H1 (cell line): ENCODE data around the gene TLR4. TPM values are rescaled to one million over a fixed set of nuclear protein-coding genes. Genes with fewer than 3 reads are reported as not detected.

Source experiments
- CTCF ChIA-PET: fragments of 300-600 bp; sonication (Branson Sonifier 250); formaldehyde crosslinking; loops from one replicate; lab custom pipeline; 2021; ENCODE audit not compliant: partially characterized antibody; lab: Charles Lee
- POLR2A ChIA-PET: fragments of 300-600 bp; sonication (Branson Sonifier 250); formaldehyde crosslinking; loops from one replicate; lab custom pipeline; 2021; ENCODE audit warnings: inconsistent platforms; ENCODE audit not compliant: partially characterized antibody; lab: Charles Lee
- DNase-seq, 2 experiments: peaks; one replicate each; pipeline versions ENCODE4 v3.0.0 to v3.0.0-alpha.2; 2010 to 2022; ENCODE audit warnings: low spot score in 2 of 2, low read depth in 1 of 2, mixed read lengths in 1 of 2
- FAIRE-seq: peaks from 2 replicates; lab custom pipeline; 2011; peaks lifted over from hg19 to GRCh38; lab: Jason Lieb, UNC
- H2AFZ ChIP-seq: 2 replicates; pipeline ENCODE4 v1.8.1; 2012; ENCODE audit warnings: low read length, inconsistent platforms
- H2AK5ac ChIP-seq: 2 replicates; pipeline ENCODE4 v1.6.1; 2013; ENCODE audit warnings: low read depth, low read length
- H2BK120ac ChIP-seq: replicated peaks from 2 replicates; pipeline ENCODE3; 2013; ENCODE audit warnings: low read depth, low read length, inconsistent platforms
- H2BK12ac ChIP-seq: 2 replicates; pipeline ENCODE4 v1.6.1; 2013; ENCODE audit warnings: low read depth, low read length
- H2BK15ac ChIP-seq: 2 replicates; pipeline ENCODE4 v1.6.1; 2013; ENCODE audit warnings: low read length
- H2BK20ac ChIP-seq: 2 replicates; pipeline ENCODE4 v1.6.1; 2013; ENCODE audit warnings: low read length
- H2BK5ac ChIP-seq: 2 replicates; pipeline ENCODE4 v1.6.1; 2013; ENCODE audit warnings: low read depth, low read length
- H3K14ac ChIP-seq: 2 replicates; pipeline ENCODE4 v1.6.1; 2013; ENCODE audit warnings: inconsistent platforms; ENCODE audit not compliant: insufficient read length
- H3K18ac ChIP-seq: 2 replicates; pipeline ENCODE4 v1.6.1; 2013; ENCODE audit warnings: low read length; ENCODE audit errors: extremely low read depth
- H3K23ac ChIP-seq: 2 replicates; pipeline ENCODE4 v1.6.1; 2013; ENCODE audit warnings: inconsistent platforms; ENCODE audit not compliant: insufficient read length
- H3K23me2 ChIP-seq: 2 replicates; pipeline ENCODE4 v1.6.1; 2013; ENCODE audit warnings: low read depth, low read length
- H3K27ac ChIP-seq: 2 replicates; pipeline ENCODE4 v1.6.1; 2011; ENCODE audit warnings: low read depth, low read length, inconsistent platforms
- H3K27me3 ChIP-seq, 4 experiments: replicated peaks in 1 of 4; 1 replicate in 1 of 4; 2 replicates in 3 of 4; pipeline versions ENCODE4 v1.6.1 to v1.8.1; 2011 to 2013; ENCODE audit warnings: low read length in 3 of 4, mild to moderate bottlenecking in 3 of 4, inconsistent platforms in 2 of 4, mixed read lengths in 2 of 4, moderate library complexity in 1 of 4; ENCODE audit not compliant: control insufficient read depth in 3 of 4, insufficient read depth in 3 of 4; ENCODE audit errors: extremely low read depth in 1 of 4
- H3K36me3 ChIP-seq, 4 experiments: 2 replicates each; pipeline versions ENCODE4 v1.6.1 to v1.8.1; 2011 to 2013; ENCODE audit warnings: mild to moderate bottlenecking in 4 of 4, low read length in 3 of 4, moderate library complexity in 2 of 4, control low read depth in 1 of 4, inconsistent platforms in 1 of 4; ENCODE audit not compliant: insufficient read depth in 4 of 4, control insufficient read depth in 2 of 4
- H3K4ac ChIP-seq: replicated peaks from 2 replicates; pipeline ENCODE3; 2013; ENCODE audit warnings: low read length, low read depth, mixed read lengths, inconsistent platforms; ENCODE audit not compliant: insufficient read length
- H3K4me1 ChIP-seq, 4 experiments: replicated peaks in 1 of 4; 1 replicate in 1 of 4; 2 replicates in 3 of 4; pipeline versions ENCODE4 v1.6.1 to v1.8.1; 2011 to 2013; ENCODE audit warnings: low read length in 3 of 4, inconsistent platforms in 2 of 4, mixed read lengths in 1 of 4; ENCODE audit not compliant: insufficient read depth in 4 of 4, control insufficient read depth in 3 of 4
- H3K4me2 ChIP-seq, 2 experiments: 2 replicates each; pipeline versions ENCODE4 v1.6.1 to v1.8.1; 2011 to 2013; ENCODE audit warnings: low read depth in 2 of 2, low read length in 2 of 2, control low read depth in 1 of 2, inconsistent platforms in 1 of 2, mild to moderate bottlenecking in 1 of 2; ENCODE audit not compliant: insufficient read depth in 1 of 2
- H3K4me3 ChIP-seq, 4 experiments: fragments of 200-600, 300-600 bp in 1 of 4; sonication (generic), shearing (Covaris generic), sonication (Bioruptor Twin) in 1 of 4; 2 replicates each; pipeline versions ENCODE4 v1.5.1 to v1.8.1; 2011 to 2016; ENCODE audit warnings: low read length in 4 of 4, low read depth in 3 of 4, control low read depth in 2 of 4, inconsistent platforms in 2 of 4, mild to moderate bottlenecking in 2 of 4, mixed read lengths in 1 of 4, moderate library complexity in 1 of 4; ENCODE audit not compliant: insufficient read depth in 2 of 4; ENCODE audit errors: extremely low read depth in 1 of 4
- H3K56ac ChIP-seq: replicated peaks from 2 replicates; pipeline ENCODE3; 2013; ENCODE audit warnings: low read depth, mild to moderate bottlenecking, mixed read lengths, low read length, inconsistent platforms; ENCODE audit not compliant: insufficient read length
- H3K79me1 ChIP-seq: 2 replicates; pipeline ENCODE4 v1.6.1; 2013; ENCODE audit warnings: low read depth, low read length, control low read depth
- H3K79me2 ChIP-seq, 2 experiments: 2 replicates each; pipeline versions ENCODE4 v1.6.1 to v1.8.1; 2012 to 2013; ENCODE audit warnings: low read length in 2 of 2, mild to moderate bottlenecking in 2 of 2, inconsistent platforms in 1 of 2; ENCODE audit not compliant: insufficient read depth in 2 of 2, control insufficient read depth in 1 of 2
- H3K9ac ChIP-seq, 4 experiments: replicated peaks in 1 of 4; 1 replicate in 1 of 4; 2 replicates in 3 of 4; pipeline versions ENCODE4 v1.6.1 to v1.8.1; 2011 to 2013; ENCODE audit warnings: low read depth in 3 of 4, low read length in 3 of 4, control low read depth in 2 of 4, mild to moderate bottlenecking in 2 of 4, moderate library complexity in 2 of 4, inconsistent platforms in 1 of 4; ENCODE audit errors: extremely low read depth in 1 of 4
- H3K9me3 ChIP-seq, 2 experiments: 2 replicates each; pipeline versions ENCODE4 v1.6.1 to v1.8.1; 2012 to 2013; ENCODE audit warnings: mild to moderate bottlenecking in 2 of 2, moderate library complexity in 2 of 2, control low read depth in 1 of 2, inconsistent platforms in 1 of 2, low read depth in 1 of 2, low read length in 1 of 2, mixed read lengths in 1 of 2; ENCODE audit not compliant: insufficient read depth in 2 of 2
- H4K20me1 ChIP-seq, 2 experiments: replicated peaks in 1 of 2; 2 replicates each; pipeline versions ENCODE3 to v1.8.1; 2011 to 2013; ENCODE audit warnings: inconsistent platforms in 2 of 2, low read length in 2 of 2, mild to moderate bottlenecking in 1 of 2; ENCODE audit not compliant: insufficient read depth in 2 of 2, control insufficient read depth in 1 of 2
- H4K5ac ChIP-seq: 2 replicates; pipeline ENCODE4 v1.6.1; 2013; ENCODE audit warnings: low read length, low read depth, mixed read lengths, inconsistent platforms; ENCODE audit not compliant: insufficient read length
- H4K8ac ChIP-seq: 2 replicates; pipeline ENCODE4 v1.8.0; 2013; ENCODE audit warnings: mild to moderate bottlenecking, moderate library complexity, low read length, inconsistent platforms; ENCODE audit not compliant: insufficient read depth; ENCODE audit errors: extremely low read depth
- H4K91ac ChIP-seq: replicated peaks from 2 replicates; pipeline ENCODE3; 2013; ENCODE audit warnings: low read length, mixed read lengths, inconsistent platforms; ENCODE audit not compliant: insufficient read length
- JUND ChIP-seq: IDR thresholded peaks from 2 replicates; pipeline ENCODE4 v1.6.1; 2011; ENCODE audit warnings: mild to moderate bottlenecking, improper control_type of control experiment, low read length
- KDM4A ChIP-seq: IDR thresholded peaks from one replicate; pipeline ENCODE4 v1.7.1; 2012; ENCODE audit warnings: low read depth, mild to moderate bottlenecking, moderate library complexity, low read length, inconsistent platforms; ENCODE audit not compliant: severe bottlenecking
- PHF8 ChIP-seq: fragments of 200-600 bp; sonication (generic); conservative IDR thresholded peaks from 2 replicates; pipeline ENCODE4 v1.7.1; 2012; ENCODE audit warnings: low read depth, mild to moderate bottlenecking, inconsistent platforms, low read length, moderate library complexity
- YY1 ChIP-seq: IDR thresholded peaks from 2 replicates; pipeline ENCODE4 v1.6.1; 2011; ENCODE audit warnings: low read depth, mild to moderate bottlenecking, low read length
- WGBS, 2 experiments: shearing (Covaris generic) in 1 of 2; methylation state at CpG; one replicate each; pipeline versions ENCODE4 v1.1.6 to v1.1.7; 2013 to 2015; ENCODE audit warnings: low lambda C conversion rate in 2 of 2, mixed read lengths in 2 of 2, inconsistent platforms in 1 of 2, low coverage in 1 of 2, missing lambda C conversion rate in 1 of 2; ENCODE audit not compliant: insufficient replicate concordance in 2 of 2, insufficient coverage in 1 of 2, insufficient read length in 1 of 2; ENCODE audit errors: extremely low coverage in 1 of 2, missing lambda C conversion rate in 1 of 2; 5-methylcytosine and 5-hydroxymethylcytosine counted together
- polyA plus RNA-seq, 7 experiments: library from polyadenylated mRNA; depleted of rRNA in 3 of 7; stranded (reverse) in 5 of 7; unstranded in 2 of 7; fragments of >200 nt in 5 of 7; fragments of 200-250 nt in 2 of 7; gene quantifications; 1 replicate in 5 of 7; 2 replicates in 1 of 7; 4 replicates in 1 of 7; pipeline versions ENCODE4 v1.2.1 to v1.2.3, GENCODE V29; 2011 to 2013; ENCODE audit warnings: missing spikeins in 2 of 7, mixed read lengths in 2 of 7
- total RNA-seq: library from RNA; stranded (reverse); fragmentation: NEBNext Ultra II Directional; extraction: Animal tissue kit (Norgen Biotek cat#: 25700); gene quantifications from 2 replicates; pipeline ENCODE4 v1.2.1, GENCODE V29; 2021

TLR4 gene
- total and polyA plus RNA-seq, 2 of the 8 experiments (the other 6 are each of a cell fraction or from before 2014, with no cell fraction given): 0.02 to 0.17 TPM

DNA sequence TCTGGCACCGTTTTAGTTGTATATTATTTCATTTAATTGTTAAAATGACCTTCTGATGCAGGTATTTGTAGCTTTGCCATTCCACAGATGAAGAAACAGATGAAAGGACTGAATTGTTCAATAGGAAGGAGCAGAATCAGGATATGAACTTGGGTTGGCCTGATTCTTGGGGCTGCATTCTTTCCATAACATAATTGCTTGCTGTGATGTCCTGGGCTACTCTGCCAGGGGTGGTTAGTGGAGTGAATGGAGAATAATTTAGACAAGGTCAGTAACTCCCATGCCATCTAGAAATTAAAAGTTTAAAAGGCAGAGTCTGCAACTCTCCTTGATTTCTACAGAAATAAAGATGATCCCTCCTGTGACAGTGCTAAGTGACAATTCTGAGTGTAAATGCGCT lies 15.9 kb downstream of the TLR4 start:
- no peak overlapping the region for H3K4ac ChIP-seq
- no peak overlapping the region for H3K18ac ChIP-seq
- no peaks in the 10 kb centered on the region for H3K36me3 ChIP-seq
- H3K79me1 ChIP-seq: no peaks in the 10 kb centered on the region
- DNase-seq (no peak), FAIRE-seq (no peak)
- H3K23me2 ChIP-seq: no peaks in the 10 kb centered on the region
- H2AK5ac ChIP-seq: no peak overlapping the region
- H2BK15ac ChIP-seq: no peak overlapping the region
- no peaks in the 10 kb centered on the region for H3K4me1 ChIP-seq
- H2BK12ac ChIP-seq: no peak overlapping the region
- CTCF ChIA-PET: interaction anchor here (1.5 kb wide), 1 partner anchor 9 kb away, joined by 3 read pairs; no protein-coding TSS in a partner anchor
- no peak overlapping the region for H2BK120ac ChIP-seq
- H4K8ac ChIP-seq: no peak overlapping the region
- no peak overlapping the region for H2BK5ac ChIP-seq
- H3K4me2 ChIP-seq: no peak overlapping the region
- H2AFZ ChIP-seq: no peak overlapping the region
- no peak overlapping the region for H3K56ac ChIP-seq
- WGBS, 2 experiments: 84% methylated on average over 2 of the region's 2 CpGs; no CpG with 5 or more reads in 1 of the 2 experiments
- H3K27me3 ChIP-seq: no peaks in the 10 kb centered on the region
- no peaks in the 10 kb centered on the region for H4K20me1 ChIP-seq
- no peak overlapping the region for H3K4me3 ChIP-seq
- H3K23ac ChIP-seq: no peak overlapping the region
- no peaks in the 10 kb centered on the region for H3K79me2 ChIP-seq
- H3K27ac ChIP-seq: no peak overlapping the region
- H4K5ac ChIP-seq: no peak overlapping the region
- POLR2A ChIA-PET: no interaction called here
- H2BK20ac ChIP-seq: no peak overlapping the region
- H3K14ac ChIP-seq: no peak overlapping the region
- H4K91ac ChIP-seq: no peak overlapping the region
- no peak for TF ChIP-seq JUND
- TF ChIP-seq KDM4A: no peak
- TF ChIP-seq PHF8: no peak
- no peak for TF ChIP-seq YY1
- TF ChIP-seq, all 59 proteins: peak for 0
- no peak overlapping the region for H3K9ac ChIP-seq
- H3K9me3 ChIP-seq: no peaks in the 10 kb centered on the region
